CD1c-positive myeloid dendritic cell (primary cell): ENCODE results near the gene TUBD1.
A peak's percentile ranks its signal among the peaks of the same experiment; 100 is the strongest.
"Not testable (repeated sequence)": the region's sequence is repeated elsewhere in the genome, so short reads cannot be mapped to it uniquely, and the experiment has no call there.

Source experiments
- DNase-seq: peaks from one replicate; pipeline ENCODE4 v3.0.0-alpha.2; 2016; ENCODE audit errors: extremely low spot score

The TUBD1 gene

DNA sequence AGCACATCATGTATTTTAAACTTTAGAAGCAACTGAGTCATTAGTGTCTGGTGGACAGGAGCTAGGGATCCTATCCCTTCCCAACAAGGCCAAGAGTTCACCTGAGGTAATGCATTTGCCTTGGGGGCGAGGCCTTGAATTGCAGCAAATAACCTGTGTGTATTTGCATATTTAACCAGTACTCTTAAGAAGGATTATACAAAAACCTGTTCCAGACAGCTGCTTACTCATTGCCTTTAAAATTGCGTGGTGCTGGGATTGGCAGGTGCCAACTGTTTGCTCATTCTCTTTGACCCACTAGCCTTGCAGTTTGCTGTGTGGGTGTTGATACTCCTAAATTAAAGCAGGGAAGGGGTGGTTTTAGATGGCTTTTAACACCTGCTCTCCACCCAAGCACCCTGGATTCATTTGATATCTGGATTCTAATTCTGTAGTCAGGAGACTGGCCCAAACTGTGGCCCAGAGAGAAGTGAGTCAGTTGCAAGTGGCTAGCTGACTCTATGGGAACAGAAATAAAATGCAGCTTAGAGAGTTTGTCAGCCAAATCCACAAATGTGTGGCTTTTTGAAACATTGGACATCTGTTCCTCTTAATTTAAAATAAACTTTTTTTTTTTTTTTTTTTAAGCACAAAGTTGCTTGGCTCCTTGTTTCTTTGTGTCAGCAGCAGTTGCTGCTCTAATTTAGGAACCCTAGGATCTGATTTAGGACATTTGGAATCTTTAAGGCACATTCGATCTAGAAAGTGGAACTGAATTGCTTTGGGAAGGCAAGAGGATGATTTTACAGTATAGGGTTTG is 46.9 kb downstream of the TUBD1 start:
- peak; percentile 79 for DNase-seq

DNA sequence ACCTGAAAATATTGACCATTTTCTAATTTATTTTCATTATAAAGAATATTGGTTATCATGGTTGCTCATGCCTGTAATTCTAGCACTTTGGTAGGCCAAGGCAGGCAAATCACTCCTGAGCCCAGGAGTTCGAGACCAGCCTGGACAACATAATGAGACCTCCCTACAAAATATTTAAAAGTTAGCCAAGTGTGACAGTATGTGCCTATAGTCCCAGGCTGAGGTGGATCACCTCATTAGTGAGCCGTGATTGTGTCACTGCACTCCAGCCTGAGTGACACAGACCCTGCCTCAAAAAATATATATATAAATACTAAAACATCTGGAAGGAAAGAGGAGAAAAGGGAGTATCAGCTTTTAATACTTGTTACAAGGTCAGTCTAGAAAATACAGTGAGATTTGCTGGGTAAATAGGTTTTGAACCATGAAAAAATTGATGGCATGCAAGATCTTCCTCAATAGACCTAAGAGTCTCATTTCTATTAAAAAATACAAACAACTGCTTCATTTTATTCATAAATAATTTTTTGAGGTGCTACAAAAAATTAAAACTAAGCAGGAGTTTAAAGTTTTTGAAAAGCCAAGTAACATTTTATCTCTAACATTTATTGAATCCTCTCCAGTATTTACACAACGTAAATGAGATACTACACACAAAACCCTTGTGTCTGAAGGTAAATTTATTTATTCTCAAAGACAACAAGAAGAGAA is 47.7 kb downstream of the TUBD1 start:
- peak; percentile 17 for DNase-seq

DNA sequence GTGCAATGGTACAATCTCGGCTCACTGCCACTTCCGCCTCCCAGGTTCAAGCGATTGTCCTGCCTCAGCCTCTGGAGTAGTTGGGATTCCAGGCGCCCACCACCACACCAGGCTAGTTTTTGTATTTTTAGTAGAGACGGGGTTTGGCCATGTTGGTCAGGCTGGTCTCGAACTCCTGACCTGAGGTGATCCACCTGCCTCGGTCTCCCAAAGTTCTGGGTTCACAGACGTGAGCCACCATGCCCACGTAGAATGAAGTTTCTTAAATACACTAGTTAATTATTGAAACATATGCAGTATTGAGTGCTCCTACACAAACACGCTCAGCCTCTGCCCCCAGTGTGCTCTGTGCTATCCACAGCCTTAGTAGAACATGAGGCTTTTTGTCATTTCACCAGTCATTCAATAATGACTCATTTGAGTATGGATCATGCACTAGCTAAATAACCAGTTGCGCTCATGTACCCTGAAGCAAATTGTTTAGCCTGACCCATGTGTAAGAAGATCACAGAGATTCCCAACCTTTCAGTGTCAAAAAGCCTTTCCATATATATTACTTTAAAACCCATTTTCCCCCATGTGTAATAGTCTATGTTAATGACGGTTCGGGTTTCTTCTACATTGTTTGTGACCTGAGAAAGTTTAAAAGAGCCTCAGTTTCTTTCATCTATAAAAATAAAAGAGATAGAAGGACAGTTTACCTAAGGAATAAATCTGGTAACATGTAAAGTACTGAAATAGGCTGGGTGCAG is 49.7 kb downstream of the TUBD1 start:
- DNase-seq: peak; percentile 87

DNA sequence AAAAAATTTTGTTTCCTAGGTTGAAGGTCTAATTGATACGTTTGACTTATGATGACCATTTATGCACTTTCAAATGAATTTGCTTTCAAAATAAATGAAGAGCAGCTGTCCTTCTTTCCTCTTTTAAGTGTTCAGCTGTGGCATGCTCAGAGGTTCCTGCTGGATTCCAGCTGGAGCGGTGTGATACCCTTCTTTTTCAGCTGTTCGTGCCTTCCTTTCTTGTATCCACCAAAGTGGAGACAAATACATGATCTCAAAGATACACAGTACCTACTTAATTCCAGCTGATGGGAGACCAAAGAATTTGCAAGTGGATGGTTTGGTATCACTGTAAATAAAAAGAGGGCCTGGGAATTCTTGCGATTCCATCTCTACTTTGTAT is 50.9 kb downstream of the TUBD1 start:
- not testable (repeated sequence) for DNase-seq

DNA sequence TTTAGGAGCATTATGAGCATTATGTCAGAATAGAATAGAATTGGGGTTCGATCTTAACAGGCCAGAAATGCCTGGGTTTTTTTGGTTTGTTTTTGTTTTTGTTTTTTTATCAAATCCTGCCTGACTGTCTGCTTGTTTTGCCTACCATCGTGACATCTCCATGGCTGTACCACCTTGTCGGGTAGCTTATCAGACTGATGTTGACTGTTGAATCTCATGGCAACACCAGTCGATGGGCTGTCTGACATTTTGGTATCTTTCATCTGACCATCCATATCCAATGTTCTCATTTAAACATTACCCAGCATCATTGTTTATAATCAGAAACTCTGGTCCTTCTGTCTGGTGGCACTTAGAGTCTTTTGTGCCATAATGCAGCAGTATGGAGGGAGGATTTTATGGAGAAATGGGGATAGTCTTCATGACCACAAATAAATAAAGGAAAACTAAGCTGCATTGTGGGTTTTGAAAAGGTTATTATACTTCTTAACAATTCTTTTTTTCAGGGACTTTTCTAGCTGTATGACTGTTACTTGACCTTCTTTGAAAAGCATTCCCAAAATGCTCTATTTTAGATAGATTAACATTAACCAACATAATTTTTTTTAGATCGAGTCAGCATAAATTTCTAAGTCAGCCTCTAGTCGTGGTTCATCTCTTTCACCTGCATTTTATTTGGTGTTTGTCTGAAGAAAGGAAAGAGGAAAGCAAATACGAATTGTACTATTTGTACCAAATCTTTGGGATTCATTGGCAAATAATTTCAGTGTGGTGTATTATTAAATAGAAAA is 51.5 kb downstream of the TUBD1 start:
- peak; percentile 43 for DNase-seq

DNA sequence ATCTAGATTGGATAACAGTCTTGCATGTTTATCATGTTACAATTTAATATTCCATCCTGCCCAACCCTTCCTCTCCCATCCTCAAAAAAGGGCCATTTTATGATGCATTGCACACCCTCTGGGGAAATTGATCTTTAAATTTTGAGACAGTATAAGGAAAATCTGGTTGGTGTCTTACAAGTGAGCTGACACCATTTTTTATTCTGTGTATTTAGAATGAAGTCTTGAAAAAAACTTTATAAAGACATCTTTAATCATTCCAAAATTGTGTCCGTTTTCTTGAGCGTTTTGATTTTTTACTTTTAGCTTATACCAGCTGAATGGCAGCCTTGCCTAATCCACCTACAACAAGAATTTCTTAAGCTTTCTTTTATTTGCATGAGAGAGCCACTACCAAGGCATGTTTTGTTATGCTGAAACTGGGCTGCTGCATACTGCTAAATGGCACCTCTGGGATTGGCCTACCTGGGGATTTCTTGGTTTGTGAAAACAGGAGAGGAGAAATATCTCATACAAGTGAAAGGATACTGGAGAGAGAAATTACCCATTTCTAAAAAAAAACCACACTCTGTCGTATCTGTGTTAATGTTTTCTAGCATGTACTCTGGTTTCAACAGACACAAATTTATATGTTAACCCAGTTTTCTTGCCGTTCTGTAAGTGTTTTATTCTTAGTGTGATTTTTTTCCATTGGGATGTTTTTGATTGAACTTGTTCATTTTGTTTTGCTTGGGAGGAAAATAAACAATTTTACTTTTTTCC is 52.2 kb downstream of the TUBD1 start:
- DNase-seq: peak; percentile 45

DNA sequence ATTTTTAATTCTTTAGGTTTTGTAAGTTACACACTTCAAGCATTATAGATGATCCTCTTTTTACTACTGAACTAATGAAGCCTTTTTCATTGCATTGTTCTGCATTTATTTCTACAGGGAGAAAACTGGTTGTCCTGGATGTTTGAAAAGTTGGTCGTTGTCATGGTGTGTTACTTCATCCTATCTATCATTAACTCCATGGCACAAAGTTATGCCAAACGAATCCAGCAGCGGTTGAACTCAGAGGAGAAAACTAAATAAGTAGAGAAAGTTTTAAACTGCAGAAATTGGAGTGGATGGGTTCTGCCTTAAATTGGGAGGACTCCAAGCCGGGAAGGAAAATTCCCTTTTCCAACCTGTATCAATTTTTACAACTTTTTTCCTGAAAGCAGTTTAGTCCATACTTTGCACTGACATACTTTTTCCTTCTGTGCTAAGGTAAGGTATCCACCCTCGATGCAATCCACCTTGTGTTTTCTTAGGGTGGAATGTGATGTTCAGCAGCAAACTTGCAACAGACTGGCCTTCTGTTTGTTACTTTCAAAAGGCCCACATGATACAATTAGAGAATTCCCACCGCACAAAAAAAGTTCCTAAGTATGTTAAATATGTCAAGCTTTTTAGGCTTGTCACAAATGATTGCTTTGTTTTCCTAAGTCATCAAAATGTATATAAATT is 53.0 kb downstream of the TUBD1 start:
- peak; percentile 35 for DNase-seq

DNA sequence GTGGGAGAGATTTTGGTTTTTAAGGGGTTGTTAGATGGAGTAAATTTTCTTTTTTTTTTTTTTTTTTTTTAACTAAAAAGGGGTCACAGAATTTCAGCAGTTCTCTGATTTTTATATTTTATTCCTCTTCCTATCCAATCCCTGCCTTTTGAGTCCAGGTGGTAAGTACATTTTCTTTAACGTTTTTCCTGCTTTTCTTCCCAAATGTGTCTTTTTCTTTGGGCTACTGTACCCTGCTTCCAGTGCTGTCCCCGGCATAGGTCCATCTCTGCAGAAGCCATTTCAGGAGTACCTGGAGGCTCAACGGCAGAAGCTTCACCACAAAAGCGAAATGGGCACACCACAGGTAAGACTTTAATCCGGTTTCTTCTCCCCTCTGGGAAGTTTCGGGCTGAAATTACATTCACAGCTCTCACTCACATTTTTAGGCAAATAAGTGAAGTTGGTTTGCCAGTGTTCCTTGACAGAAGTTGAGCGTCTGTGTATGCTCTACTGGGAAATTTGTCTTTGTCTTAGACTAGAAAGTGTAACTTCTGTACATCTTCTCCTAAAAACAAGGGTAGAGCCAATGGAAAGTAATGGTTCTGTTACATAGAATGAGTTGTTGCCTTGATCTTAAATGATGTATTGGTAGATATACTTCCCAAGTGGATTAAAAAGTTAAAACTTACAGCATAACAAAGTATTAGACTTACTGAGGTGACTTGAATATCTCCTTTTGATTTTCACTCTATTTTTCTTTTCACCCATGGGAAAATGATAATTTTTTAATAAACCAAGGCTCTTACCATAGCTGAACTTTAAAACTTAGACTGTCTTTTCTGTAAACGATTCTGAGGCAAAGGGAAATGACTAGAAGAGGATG is 54.5 kb downstream of the TUBD1 start:
- peak; percentile 67 for DNase-seq

DNA sequence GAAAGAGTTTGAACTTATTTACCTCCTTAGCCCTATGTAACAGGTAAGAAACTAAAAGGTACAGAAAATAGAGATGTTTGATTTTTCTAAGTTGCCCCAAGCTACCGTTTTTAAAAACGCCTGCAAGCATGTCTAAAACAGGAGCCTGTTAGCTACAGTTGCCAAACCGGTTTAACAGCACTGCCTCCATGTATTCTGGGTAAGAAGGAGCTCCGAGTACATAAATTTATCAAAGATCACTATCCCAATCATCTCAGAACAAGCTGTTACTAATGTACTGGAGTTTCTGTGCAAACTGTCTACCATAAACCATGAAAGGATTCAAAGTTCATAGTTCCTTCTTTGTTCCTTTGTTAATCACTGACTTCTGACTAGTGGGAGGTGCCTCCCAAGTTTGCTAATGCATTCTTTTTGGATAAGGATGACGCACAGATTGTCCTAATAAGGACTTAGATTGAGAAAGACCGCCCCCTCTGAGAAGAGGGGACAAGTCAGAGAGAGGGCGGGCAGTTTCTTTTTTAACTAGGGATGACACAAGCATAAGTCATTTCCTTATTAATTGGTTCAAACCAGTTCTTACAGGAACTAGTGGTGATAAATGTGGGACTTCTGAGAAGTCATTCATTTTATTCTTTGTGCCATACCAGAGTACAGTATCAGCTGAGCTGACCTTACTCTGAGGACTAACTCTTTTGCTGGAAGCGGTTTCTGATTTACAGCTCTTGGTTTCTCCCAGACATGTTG is 55.3 kb downstream of the TUBD1 start:
- peak; percentile 98 for DNase-seq

DNA sequence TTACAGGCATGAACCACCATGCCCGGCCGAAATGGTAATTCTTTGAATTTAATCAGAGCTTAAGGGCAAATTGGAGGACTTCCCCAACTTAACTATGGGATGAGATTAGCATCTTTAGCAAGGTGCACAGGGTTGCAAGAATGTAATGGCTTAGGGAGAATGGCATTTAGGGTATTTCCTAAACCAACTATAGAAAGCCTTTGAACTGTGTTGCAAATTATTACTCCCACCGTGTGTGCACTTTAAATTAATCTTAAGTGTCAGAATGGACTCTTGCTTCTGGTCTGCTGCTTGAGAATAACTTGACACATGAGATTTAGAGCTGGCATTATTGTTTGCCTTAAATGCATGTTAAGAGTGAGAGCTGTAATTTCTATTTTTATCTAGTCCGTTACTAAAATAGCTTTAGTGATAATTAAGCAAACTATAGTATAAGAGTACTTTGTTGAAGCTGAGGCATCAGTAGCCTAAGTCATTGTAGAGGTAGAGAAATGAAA is 59.8 kb downstream of the TUBD1 start:
- DNase-seq: no peak

DNA sequence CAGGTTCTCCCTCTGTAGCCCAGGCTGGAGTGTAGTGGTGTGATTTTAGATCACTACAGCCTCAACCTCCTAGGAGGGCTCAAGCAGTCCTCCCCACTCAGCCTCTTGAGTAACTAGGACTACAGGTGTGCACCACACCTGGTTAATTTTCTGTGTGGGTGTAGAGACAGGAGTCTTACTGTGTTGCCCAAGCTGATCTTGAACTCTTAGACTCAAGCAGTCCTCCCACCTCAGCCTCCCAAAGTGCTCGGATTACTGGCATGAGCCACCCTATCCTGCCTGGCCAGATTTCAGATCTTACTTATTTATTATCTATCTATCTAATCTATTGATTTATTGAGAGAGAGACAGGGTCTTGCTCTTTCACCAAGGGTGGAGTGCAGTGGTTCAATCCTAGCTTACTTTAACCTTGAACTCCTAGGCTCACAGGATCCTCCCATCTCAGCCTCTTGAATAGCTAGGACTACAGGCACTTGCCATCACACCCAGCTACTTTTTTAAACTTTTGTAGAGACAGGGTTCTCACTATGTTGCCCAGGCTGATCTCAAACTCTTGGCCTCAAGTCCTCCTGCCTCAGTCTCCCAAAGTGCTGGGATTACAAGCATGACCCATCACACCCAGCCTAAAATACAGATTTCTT is 61.8 kb downstream of the TUBD1 start:
- DNase-seq: no peak

DNA sequence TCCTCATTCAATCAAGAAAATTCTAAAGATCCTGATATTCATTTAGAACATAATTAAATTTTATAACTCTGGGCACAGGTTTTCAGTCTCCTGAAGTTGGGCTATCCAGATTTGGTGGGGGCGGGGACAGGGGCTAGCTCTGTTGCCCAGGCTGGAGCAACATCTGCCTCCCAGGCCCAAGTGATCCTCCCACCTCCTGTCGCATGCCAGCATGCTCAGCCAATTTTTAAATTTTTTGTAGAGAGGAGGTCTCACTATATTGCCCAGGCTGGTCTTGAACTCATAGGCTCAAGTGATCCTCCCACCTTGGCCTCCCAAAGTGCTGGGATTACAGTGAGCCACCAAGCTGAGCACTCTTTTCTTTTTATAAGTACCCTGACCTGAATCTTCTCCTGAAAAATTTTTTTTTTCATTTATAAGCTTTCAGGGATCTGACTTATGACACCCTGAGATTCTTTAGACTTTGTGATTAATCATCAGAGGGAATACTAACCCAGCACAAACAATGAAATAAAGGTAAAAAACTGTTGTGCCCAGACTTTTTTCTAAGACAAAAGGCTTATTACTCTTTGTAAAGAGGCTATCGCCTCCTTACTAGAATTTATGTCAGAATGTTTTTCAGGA is 62.6 kb downstream of the TUBD1 start:
- DNase-seq: no peak

DNA sequence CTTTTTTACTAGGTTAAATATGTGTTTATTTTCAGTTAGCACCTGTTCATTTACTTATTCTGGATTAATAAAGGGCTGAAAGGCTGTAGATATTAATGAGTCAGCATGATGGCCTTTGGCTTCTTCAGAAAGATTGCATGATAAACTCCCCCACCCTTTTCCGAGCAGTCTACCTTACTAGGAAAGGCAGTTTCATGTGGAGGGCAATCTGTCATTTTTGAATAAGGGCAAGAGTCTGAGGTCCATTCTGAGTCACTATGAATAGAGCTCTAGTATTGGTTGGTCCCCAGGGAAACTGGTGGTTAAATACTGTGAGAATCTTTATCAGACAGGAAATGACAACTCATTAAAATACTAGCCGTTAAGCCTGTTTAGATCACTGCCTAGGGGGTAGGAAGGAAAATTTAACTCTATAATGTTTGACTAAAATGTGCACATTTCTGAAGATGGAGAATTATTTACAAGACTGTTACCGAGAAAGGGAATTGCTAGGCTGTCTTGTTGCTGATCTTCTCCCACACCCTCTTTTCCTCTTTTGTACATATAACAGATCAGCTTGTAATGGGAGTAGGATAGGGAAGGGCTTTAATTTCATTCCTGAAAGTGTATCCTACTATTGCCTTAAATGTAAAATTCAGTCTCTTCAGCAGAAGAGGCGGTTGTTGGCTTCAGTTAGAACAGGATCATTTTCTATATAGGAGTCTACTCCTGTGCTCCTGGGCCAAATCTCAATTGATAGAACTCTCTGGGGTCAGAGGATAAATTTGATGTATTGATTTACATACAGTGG is 63.3 kb downstream of the TUBD1 start:
- peak; percentile 90 for DNase-seq

DNA sequence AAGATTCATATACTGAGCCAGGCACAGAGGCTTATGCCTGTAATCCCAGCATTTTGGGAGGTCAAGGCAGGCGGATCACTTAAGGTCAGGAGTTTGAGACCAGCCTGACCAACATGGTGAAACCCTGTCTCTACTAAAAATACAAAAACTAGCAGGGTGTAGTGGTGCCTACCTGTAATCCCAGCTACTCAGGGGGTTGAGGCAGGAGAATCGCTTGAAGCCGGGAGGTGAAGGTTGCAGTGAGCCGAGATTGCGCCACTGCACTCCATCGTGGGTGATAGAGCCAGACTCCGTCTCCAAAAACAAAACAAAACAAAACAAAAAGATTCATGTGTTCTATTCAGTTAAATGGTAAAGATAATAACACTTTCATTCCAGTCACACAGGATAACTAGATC is 63.9 kb downstream of the TUBD1 start:
- DNase-seq: not testable (repeated sequence)

DNA sequence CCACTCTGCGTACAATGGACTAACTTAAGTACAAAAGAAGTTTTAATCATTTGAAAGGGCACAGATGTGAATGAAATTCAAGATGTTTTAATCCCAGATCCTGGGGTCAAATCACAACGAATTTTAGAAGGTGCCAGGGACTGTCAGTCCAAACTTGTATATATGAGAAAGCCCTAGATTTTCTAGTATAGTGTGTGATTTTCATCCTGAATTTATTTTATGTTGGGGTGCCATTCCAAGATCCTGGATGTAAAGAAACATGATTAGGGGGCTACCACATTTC is 64.3 kb downstream of the TUBD1 start:
- peak; percentile 1 for DNase-seq

DNA sequence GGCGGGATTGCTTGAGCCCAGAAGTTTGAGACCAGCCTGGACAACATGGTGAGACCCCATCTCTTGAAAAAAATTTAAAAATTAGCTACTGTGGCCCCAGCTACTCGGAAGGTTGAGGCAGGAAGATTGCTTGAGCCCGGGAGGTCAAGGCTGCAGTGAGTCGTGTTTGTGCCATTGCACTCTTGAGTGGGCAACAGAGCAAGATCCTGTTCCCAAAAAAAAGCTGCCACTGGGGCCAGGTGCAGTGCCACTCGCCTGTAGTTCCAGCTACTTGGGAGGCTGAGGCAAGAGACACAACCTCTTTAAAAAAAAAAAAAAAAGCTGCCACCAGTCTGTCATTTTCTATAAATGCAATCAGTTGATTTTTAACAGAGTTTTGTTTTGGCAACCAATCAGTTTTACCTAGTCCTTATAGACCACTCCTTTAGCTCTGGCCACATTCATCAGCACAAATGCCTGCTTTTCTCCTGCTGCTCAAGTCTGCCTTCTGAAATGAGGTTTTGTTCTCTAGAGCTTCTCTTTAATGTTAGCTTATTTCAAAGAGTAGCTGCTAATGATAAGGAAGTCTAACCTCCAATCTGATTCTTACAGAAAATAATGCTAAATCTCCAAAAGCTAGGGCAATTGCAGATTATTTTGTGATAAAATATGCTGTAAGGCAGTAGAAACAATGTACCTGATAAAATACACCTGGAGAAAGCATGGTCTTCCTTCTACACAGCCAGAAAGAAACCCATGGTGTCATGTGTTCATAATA is 64.8 kb downstream of the TUBD1 start:
- DNase-seq: peak; percentile 39
